GM23248 (cell line): ENCODE results near the gene HAPSTR1.

Experiments used
- EZH2 ChIP-seq: fragments of 200-600 bp; sonication (generic); IDR thresholded peaks from 2 replicates; pipeline ENCODE4 v1.6.1; 2018; ENCODE audit warnings: antibody characterized with exemption, mild to moderate bottlenecking; ENCODE audit not compliant: insufficient read depth, poor library complexity, severe bottlenecking
- EZH2phosphoT487 ChIP-seq: fragments of 200-600 bp; sonication (generic); IDR thresholded peaks from 2 replicates; pipeline ENCODE4 v1.6.1; 2018; ENCODE audit warnings: antibody characterized with exemption, moderate library complexity, mild to moderate bottlenecking, low read depth; ENCODE audit not compliant: insufficient read depth

DNA sequence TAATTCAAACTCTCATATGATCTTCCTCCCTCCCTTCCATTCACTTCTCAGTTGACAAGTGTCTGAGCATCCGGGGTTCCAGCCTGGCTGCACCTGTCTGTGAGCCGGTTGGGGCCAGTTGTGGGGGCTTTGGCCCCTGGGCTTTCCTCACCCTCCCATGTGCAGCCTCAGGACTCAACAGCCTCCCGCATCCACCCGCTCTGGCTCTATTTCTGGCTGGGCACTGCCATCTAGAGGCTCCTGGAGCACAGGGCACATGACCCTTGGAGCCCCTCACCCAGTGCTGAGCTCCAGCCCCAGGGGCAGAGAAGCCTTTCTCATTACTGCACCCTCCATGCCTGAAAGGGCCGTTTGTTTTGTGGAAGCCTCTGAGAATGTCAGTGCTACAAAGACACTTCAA, 43.3 kb downstream of the HAPSTR1 start:
- TF ChIP-seq EZH2 (no peak), EZH2phosphoT487 (no peak)
